Lower lobe of right lung (tissue), 2 donors: ENCODE data around the gene SSX4B. TPM values are rescaled to one million over a fixed set of nuclear protein-coding genes. Genes with fewer than 3 reads are reported as not detected.
"Not testable (repeated sequence)": the region's sequence is repeated elsewhere in the genome, so short reads cannot be mapped to it uniquely, and the experiment has no call there.

Experiments
- ATAC-seq, 2 donors: fragments of 200-7000 bp; cut with Tn5 transposase; one replicate each; pipeline ENCODE4 v1.9.1; 2020 to 2022; ENCODE audit warnings: mild to moderate bottlenecking in 2 of 2, moderate library complexity in 2 of 2
- DNase-seq: peaks from one replicate; pipeline ENCODE4 v3.0.0-alpha.2; 2020
- H3K27ac ChIP-seq: fragments of 200-600 bp; one replicate; pipeline ENCODE4 v1.8.0; 2022
- H3K27me3 ChIP-seq: fragments of 200-600 bp; one replicate; pipeline ENCODE4 v1.8.0; 2022; ENCODE audit warnings: low read depth
- H3K36me3 ChIP-seq: fragments of 200-600 bp; one replicate; pipeline ENCODE4 v1.8.0; 2022; ENCODE audit warnings: mild to moderate bottlenecking
- H3K4me1 ChIP-seq: fragments of 200-600 bp; one replicate; pipeline ENCODE4 v1.8.0; 2022
- H3K4me3 ChIP-seq: fragments of 200-600 bp; one replicate; pipeline ENCODE4 v1.8.0; 2022; ENCODE audit warnings: mild to moderate bottlenecking
- H3K9me3 ChIP-seq: fragments of 200-600 bp; one replicate; pipeline ENCODE4 v1.8.0; 2022
- intact Hi-C: fragments of 100-400 bp; cut with DNase I; formaldehyde crosslinking; loops from one replicate; pipeline ENCODE4 v1.11.0; 2022
- total RNA-seq: library from RNA; stranded (reverse); fragmentation: NEBNext Ultra II Directional; extraction: Animal tissue kit (Norgen Biotek cat#: 25700); gene quantifications from one replicate; pipeline ENCODE4 v1.2.1, GENCODE V29; 2021
- TF ChIP-seq, protein P1 (sequence below): fragments of 200-600 bp; IDR thresholded peaks from one replicate; pipeline ENCODE4 v1.8.0; 2022; ENCODE audit warnings: antibody characterized with exemption, mild to moderate bottlenecking
- donor health status: DM: no; HTN: yes; CAD: no; lungs with severe emphysema.

SSX4B gene
- total RNA-seq, 1 donor from 2014 or later, result not detected

DNA sequence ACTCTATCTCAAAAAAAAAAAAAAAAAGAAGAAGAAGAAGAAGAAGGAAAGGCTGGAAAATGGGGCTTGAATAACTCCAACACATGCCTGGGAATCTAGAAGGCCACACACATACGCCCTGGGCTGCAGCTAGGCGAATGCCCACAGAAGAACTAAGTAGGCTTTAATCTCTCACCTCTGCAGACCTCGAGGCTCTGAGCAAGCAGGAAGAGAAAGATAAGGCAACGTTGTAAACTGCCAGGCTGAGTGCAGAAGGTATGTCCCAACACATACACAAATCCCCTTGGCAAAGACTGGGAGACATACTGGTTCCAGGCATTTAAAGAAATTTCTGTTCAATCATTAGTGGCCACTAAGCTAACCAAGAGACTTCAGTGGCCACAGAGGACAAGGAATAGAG, 39.9 kb upstream of the SSX4B start:
- no peak for DNase-seq
- Histone ChIP-seq H3K4me1 (no peaks in the 10 kb centered on the region), H3K27ac (no peak overlapping the region), H3K9me3 (no peaks in the 10 kb centered on the region), H3K4me3 (no peak overlapping the region), H3K36me3 (no peaks in the 10 kb centered on the region), H3K27me3 (no peaks in the 10 kb centered on the region)
- no peak for ATAC-seq
- TF ChIP-seq, protein P1, sequence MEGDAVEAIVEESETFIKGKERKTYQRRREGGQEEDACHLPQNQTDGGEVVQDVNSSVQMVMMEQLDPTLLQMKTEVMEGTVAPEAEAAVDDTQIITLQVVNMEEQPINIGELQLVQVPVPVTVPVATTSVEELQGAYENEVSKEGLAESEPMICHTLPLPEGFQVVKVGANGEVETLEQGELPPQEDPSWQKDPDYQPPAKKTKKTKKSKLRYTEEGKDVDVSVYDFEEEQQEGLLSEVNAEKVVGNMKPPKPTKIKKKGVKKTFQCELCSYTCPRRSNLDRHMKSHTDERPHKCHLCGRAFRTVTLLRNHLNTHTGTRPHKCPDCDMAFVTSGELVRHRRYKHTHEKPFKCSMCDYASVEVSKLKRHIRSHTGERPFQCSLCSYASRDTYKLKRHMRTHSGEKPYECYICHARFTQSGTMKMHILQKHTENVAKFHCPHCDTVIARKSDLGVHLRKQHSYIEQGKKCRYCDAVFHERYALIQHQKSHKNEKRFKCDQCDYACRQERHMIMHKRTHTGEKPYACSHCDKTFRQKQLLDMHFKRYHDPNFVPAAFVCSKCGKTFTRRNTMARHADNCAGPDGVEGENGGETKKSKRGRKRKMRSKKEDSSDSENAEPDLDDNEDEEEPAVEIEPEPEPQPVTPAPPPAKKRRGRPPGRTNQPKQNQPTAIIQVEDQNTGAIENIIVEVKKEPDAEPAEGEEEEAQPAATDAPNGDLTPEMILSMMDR, result no peak
- intact Hi-C loops, result no loop called here

- H3K4me1 ChIP-seq, result no peaks in the 10 kb centered on the region
- H3K36me3 ChIP-seq, result no peaks in the 10 kb centered on the region
- ATAC-seq, result no peak
Observed at GRCh38 chrX:48450076-48450475, 38.3 kb upstream of the SSX4B start.

GRCh38 chrX:48447201-48447600, 35.4 kb upstream of the SSX4B start:
- H3K36me3 ChIP-seq, H3K4me3 ChIP-seq, DNase-seq, H3K27ac ChIP-seq, intact Hi-C loops, H3K4me1 ChIP-seq, H3K9me3 ChIP-seq, H3K27me3 ChIP-seq, ATAC-seq: not testable (repeated sequence)

More at GRCh38 chrX:48450076-48450475, 38.3 kb upstream of the SSX4B start:
- no peaks in the 10 kb centered on the region for H3K27me3 ChIP-seq
- TF ChIP-seq, protein P1, result no peak
- intact Hi-C loops, result no loop called here
- DNase-seq, result no peak
- H3K27ac ChIP-seq, result no peak overlapping the region
- no peak overlapping the region for H3K4me3 ChIP-seq
- no peaks in the 10 kb centered on the region for H3K9me3 ChIP-seq

GRCh38 chrX:48433713-48434112, 22.0 kb upstream of the SSX4B start:
- intact Hi-C loops, H3K4me3 ChIP-seq, DNase-seq, H3K36me3 ChIP-seq, ATAC-seq, H3K27ac ChIP-seq, H3K4me1 ChIP-seq, H3K27me3 ChIP-seq, H3K9me3 ChIP-seq: not testable (repeated sequence)

- H3K27ac ChIP-seq, H3K4me1 ChIP-seq, H3K4me3 ChIP-seq, intact Hi-C loops, H3K9me3 ChIP-seq, DNase-seq, H3K27me3 ChIP-seq, H3K36me3 ChIP-seq, ATAC-seq: not testable (repeated sequence)
Observed at GRCh38 chrX:48430166-48430565, 18.4 kb upstream of the SSX4B start.

- H3K4me1 ChIP-seq, intact Hi-C loops, H3K9me3 ChIP-seq, H3K36me3 ChIP-seq, H3K27ac ChIP-seq, H3K27me3 ChIP-seq, DNase-seq, H3K4me3 ChIP-seq, ATAC-seq: not testable (repeated sequence)
Observed at GRCh38 chrX:48429606-48430005, 17.8 kb upstream of the SSX4B start.

GRCh38 chrX:48427027-48427716, 15.4 kb upstream of the SSX4B start:
- H3K27me3 ChIP-seq, H3K4me1 ChIP-seq, H3K9me3 ChIP-seq, ATAC-seq, intact Hi-C loops, H3K4me3 ChIP-seq, H3K36me3 ChIP-seq, H3K27ac ChIP-seq, DNase-seq: not testable (repeated sequence)

DNA sequence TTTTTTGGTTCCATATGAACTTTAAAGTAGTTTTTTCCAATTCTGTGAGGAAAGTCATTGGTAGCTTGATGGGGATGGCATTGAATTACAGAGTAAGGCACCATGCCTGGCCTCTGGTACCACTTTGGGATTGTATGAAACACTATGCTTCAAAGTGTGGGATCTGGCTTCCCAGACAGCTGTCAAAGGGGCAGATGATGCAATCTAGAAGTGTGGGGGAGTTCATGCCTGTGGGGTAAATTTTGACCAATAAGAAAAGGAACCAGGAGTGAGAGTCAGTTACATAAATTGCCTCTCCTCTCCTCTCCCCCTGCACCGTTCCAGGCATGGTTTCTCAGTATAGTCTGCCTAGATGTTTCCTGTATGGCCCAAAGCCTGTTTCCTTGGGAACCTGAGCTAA, 13.9 kb downstream of the SSX4B start:
- H3K9me3 ChIP-seq, H3K4me3 ChIP-seq, H3K27ac ChIP-seq, ATAC-seq, H3K36me3 ChIP-seq, intact Hi-C loops, H3K4me1 ChIP-seq, H3K27me3 ChIP-seq, DNase-seq: not testable (repeated sequence)

DNA sequence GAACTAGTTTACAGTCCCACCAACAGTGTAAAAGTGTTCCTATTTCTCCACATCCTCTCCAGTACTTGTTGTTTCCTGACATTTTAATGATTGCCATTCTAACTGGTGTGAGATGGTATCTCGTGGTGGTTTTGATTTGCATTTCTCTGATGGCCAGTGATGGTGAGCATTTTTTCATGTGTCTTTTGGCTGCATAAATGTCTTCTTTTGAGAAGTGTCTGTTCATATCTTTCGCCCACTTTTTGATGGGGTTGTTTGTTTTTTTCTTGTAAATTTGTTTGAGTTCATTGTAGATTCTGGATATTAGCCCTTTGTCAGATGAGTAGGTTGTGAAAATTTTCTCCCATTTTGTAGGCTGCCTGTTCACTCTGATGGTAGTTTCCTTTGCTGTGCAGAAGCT, 14.8 kb downstream of the SSX4B start:
- H3K27me3 ChIP-seq, H3K4me3 ChIP-seq, H3K4me1 ChIP-seq, ATAC-seq, H3K36me3 ChIP-seq, intact Hi-C loops, H3K27ac ChIP-seq, DNase-seq, H3K9me3 ChIP-seq: not testable (repeated sequence)

- H3K36me3 ChIP-seq, H3K27me3 ChIP-seq, ATAC-seq, H3K4me1 ChIP-seq, H3K4me3 ChIP-seq, intact Hi-C loops, H3K27ac ChIP-seq, DNase-seq, H3K9me3 ChIP-seq: not testable (repeated sequence)
Observed at GRCh38 chrX:48383239-48383638, 28.5 kb downstream of the SSX4B start, which contains the start of gene SSX4. TSS of gene SSX4 (plus strand) at chrX:48383539. CDS start at chrX:48384054, 515 bp downstream.

GRCh38 chrX:48370408-48370807, 41.4 kb downstream of the SSX4B start:
- ATAC-seq, result not testable (repeated sequence)

GRCh38 chrX:48367717-48368408, 43.9 kb downstream of the SSX4B start:
- H3K27ac ChIP-seq, H3K4me3 ChIP-seq, ATAC-seq, H3K27me3 ChIP-seq, H3K9me3 ChIP-seq, DNase-seq, intact Hi-C loops, H3K36me3 ChIP-seq, H3K4me1 ChIP-seq: not testable (repeated sequence)

More at GRCh38 chrX:48370408-48370807, 41.4 kb downstream of the SSX4B start:
- H3K27me3 ChIP-seq, H3K27ac ChIP-seq, H3K4me3 ChIP-seq, H3K4me1 ChIP-seq, intact Hi-C loops, H3K36me3 ChIP-seq, H3K9me3 ChIP-seq, DNase-seq: not testable (repeated sequence)
